Measurements from ENCODE around the gene GDPD5. TPM values are rescaled to one million over a fixed set of nuclear protein-coding genes. Genes with fewer than 3 reads are reported as not detected.

The GDPD5 gene
- total RNA-seq, 1 donor from 2014 or later, result 15.8 TPM

- no peaks in the 10 kb centered on the region for H3K36me3 ChIP-seq
- no peak for ATAC-seq
Observed at GRCh38 chr11:75523189-75523588, 2.6 kb downstream of the GDPD5 start.

GRCh38 chr11:75522286-75523044, 3.3 kb downstream of the GDPD5 start:
- no peak for TF ChIP-seq CTCF (IDR thresholded peaks at IDR 0.05)
- H3K27me3 ChIP-seq (ENCODE audit: low read depth), result no peaks in the 10 kb centered on the region
- H3K4me1 ChIP-seq, result peaks cover 18% of the 10 kb centered on the region
- H3K27ac ChIP-seq, result no peak overlapping the region
- H3K4me3 ChIP-seq, result no peak overlapping the region
- no peaks in the 10 kb centered on the region for H3K9me3 ChIP-seq
- no peak for ATAC-seq
- no peak for DNase-seq
- intact Hi-C loops (cut with DNase I), result no loop called here
- no peaks in the 10 kb centered on the region for H3K36me3 ChIP-seq

More at GRCh38 chr11:75523189-75523588, 2.6 kb downstream of the GDPD5 start:
- Histone ChIP-seq H3K4me1 (peaks cover 18% of the 10 kb centered on the region), H3K27ac (no peak overlapping the region), H3K27me3 (ENCODE audit: low read depth) (no peaks in the 10 kb centered on the region), H3K9me3 (no peaks in the 10 kb centered on the region), H3K4me3 (no peak overlapping the region)
- no peak for TF ChIP-seq CTCF (IDR thresholded peaks at IDR 0.05)
- no peak for DNase-seq
- intact Hi-C loops (cut with DNase I), result no loop called here

GRCh38 chr11:75520688-75521087, 5.1 kb downstream of the GDPD5 start:
- DNase-seq (no peak), ATAC-seq (no peak)
- no peaks in the 10 kb centered on the region for H3K36me3 ChIP-seq
- no peak overlapping the region for H3K27ac ChIP-seq
- no peaks in the 10 kb centered on the region for H3K9me3 ChIP-seq
- no peak for TF ChIP-seq CTCF (IDR thresholded peaks at IDR 0.05)
- no peak overlapping the region for H3K4me3 ChIP-seq
- peaks cover 18% of the 10 kb centered on the region for H3K4me1 ChIP-seq
- H3K27me3 ChIP-seq (ENCODE audit: low read depth), result no peaks in the 10 kb centered on the region
- intact Hi-C loops (cut with DNase I), result no loop called here

GRCh38 chr11:75518771-75519653, 6.7 kb downstream of the GDPD5 start:
- ATAC-seq, result no peak
- Histone ChIP-seq H3K9me3 (no peaks in the 10 kb centered on the region), H3K27ac (no peak overlapping the region), H3K4me3 (no peak overlapping the region), H3K36me3 (no peaks in the 10 kb centered on the region), H3K4me1 (peaks cover 5% of the 10 kb centered on the region), H3K27me3 (ENCODE audit: low read depth) (no peaks in the 10 kb centered on the region)
- intact Hi-C loops (cut with DNase I), result no loop called here
- no peak for DNase-seq
- TF ChIP-seq CTCF (IDR thresholded peaks at IDR 0.05), result no peak

- Histone ChIP-seq H3K4me1 (no peaks in the 10 kb centered on the region), H3K4me3 (no peak overlapping the region), H3K9me3 (no peaks in the 10 kb centered on the region), H3K36me3 (no peaks in the 10 kb centered on the region), H3K27ac (no peak overlapping the region), H3K27me3 (ENCODE audit: low read depth) (no peaks in the 10 kb centered on the region)
- ATAC-seq (no peak), DNase-seq (no peak)
- TF ChIP-seq CTCF (IDR thresholded peaks at IDR 0.05), result no peak
- intact Hi-C loops (cut with DNase I), result no loop called here
Observed at GRCh38 chr11:75518204-75518549, 7.6 kb downstream of the GDPD5 start.

Measured in lower lobe of right lung (tissue), 2 donors.